ENCODE results near the gene OSBPL8.

- TF ChIP-seq CTCF (IDR thresholded peaks at IDR 0.05; ENCODE audit: poor library complexity) (no peak), EZH2 (IDR thresholded peaks at IDR 0.05; ENCODE audit: borderline replicate concordance) (no peak)
These were observed 227.0 kb downstream of the OSBPL8 start for GRCh38 chr12:76332606-76333005.
